GM06990 (cell line): ENCODE measurements around the gene UBE2J1.

Experiments used
- DNase-seq: peaks from one replicate; pipeline ENCODE4 v3.0.0-alpha.2; 2011; ENCODE audit not compliant: insufficient read length; ENCODE audit errors: extremely low read depth
- H3K27me3 ChIP-seq: replicated peaks from 2 replicates; pipeline ENCODE4 v1.6.0; 2011; ENCODE audit warnings: low read length; ENCODE audit not compliant: control insufficient read depth, insufficient read depth
- H3K36me3 ChIP-seq: 2 replicates; pipeline ENCODE4 v1.5.1; 2011; ENCODE audit warnings: low read length; ENCODE audit not compliant: control insufficient read depth, insufficient read depth
- H3K4me3 ChIP-seq: replicated peaks from 2 replicates; pipeline ENCODE4 v1.5.1; 2011; ENCODE audit warnings: low read depth, mild to moderate bottlenecking, control low read depth, low read length
- CTCF ChIP-seq: IDR thresholded peaks from 2 replicates; pipeline ENCODE4 v1.5.1; 2011; ENCODE audit warnings: low read length, control low read depth, mild to moderate bottlenecking, inconsistent platforms; ENCODE audit not compliant: insufficient read depth, poor library complexity, severe bottlenecking

UBE2J1 gene

GRCh38 chr6:89324304-89324703 is 28.2 kb downstream of the UBE2J1 start:
- DNase-seq: no peak
- H3K27me3 ChIP-seq: no peaks in the 10 kb centered on the region
- no peak for TF ChIP-seq CTCF

GRCh38 chr6:89323511-89323971 is 29.0 kb downstream of the UBE2J1 start:
- no peaks in the 10 kb centered on the region; the same call in none of the 2 replicates for H3K36me3 ChIP-seq
- TF ChIP-seq CTCF: no peak
- no peaks in the 10 kb centered on the region for H3K27me3 ChIP-seq
- no peak for DNase-seq
- no peak overlapping the region for H3K4me3 ChIP-seq

More at GRCh38 chr6:89324304-89324703, 28.2 kb downstream of the UBE2J1 start:
- no peak overlapping the region for H3K4me3 ChIP-seq
- no peaks in the 10 kb centered on the region; the same call in none of the 2 replicates for H3K36me3 ChIP-seq

- Histone ChIP-seq H3K27me3 (no peaks in the 10 kb centered on the region), H3K4me3 (no peak overlapping the region), H3K36me3 (no peaks in the 10 kb centered on the region; the same call in none of the 2 replicates)
- no peak for TF ChIP-seq CTCF
- no peak for DNase-seq
These were observed 31.2 kb downstream of the UBE2J1 start for GRCh38 chr6:89321131-89321970.

GRCh38 chr6:89320012-89320559 is 32.4 kb downstream of the UBE2J1 start:
- H3K27me3 ChIP-seq: no peaks in the 10 kb centered on the region
- H3K4me3 ChIP-seq: no peak overlapping the region
- DNase-seq: no peak
- no peaks in the 10 kb centered on the region; the same call in 1 of the 2 replicates for H3K36me3 ChIP-seq
- no peak for TF ChIP-seq CTCF

- no peaks in the 10 kb centered on the region; the same call in 1 of the 2 replicates for H3K36me3 ChIP-seq
- TF ChIP-seq CTCF: no peak
- no peaks in the 10 kb centered on the region for H3K27me3 ChIP-seq
- DNase-seq: no peak
- H3K4me3 ChIP-seq: no peak overlapping the region
These were observed 35.5 kb downstream of the UBE2J1 start for GRCh38 chr6:89317067-89317466.
